SJSA1 (cell line): Measurements from ENCODE around the gene DPY19L3. TPM values are rescaled to one million over a fixed set of nuclear protein-coding genes. Genes with fewer than 3 reads are reported as not detected.
A peak's percentile ranks its signal among the peaks of the same experiment; 100 is the strongest.

Experiments used
- DNase-seq, 2 experiments: peaks; one replicate each; pipeline ENCODE4 v3.0.0-alpha.2; 2015 to 2020; ENCODE audit warnings: low spot score in 2 of 2, low read depth in 1 of 2
- H3K27ac ChIP-seq: fragments of 250-450 bp; sonication (Bioruptor Pico); 2 replicates; pipeline ENCODE4 v1.5.1; 2020; ENCODE audit warnings: mild to moderate bottlenecking, moderate library complexity
- H3K27me3 ChIP-seq: fragments of 250-450 bp; sonication (Bioruptor Pico); replicated peaks from 2 replicates; pipeline ENCODE4 v1.5.1; 2020; ENCODE audit warnings: mild to moderate bottlenecking, moderate library complexity
- H3K36me3 ChIP-seq: fragments of 250-450 bp; sonication (Bioruptor Pico); 2 replicates; pipeline ENCODE4 v1.5.1; 2020; ENCODE audit warnings: mild to moderate bottlenecking
- H3K4me1 ChIP-seq: fragments of 250-450 bp; sonication (Bioruptor Pico); replicated peaks from 2 replicates; pipeline ENCODE4 v1.6.1; 2021; ENCODE audit warnings: mild to moderate bottlenecking
- H3K4me3 ChIP-seq: fragments of 250-450 bp; sonication (Bioruptor Pico); 2 replicates; pipeline ENCODE4 v1.5.1; 2020; ENCODE audit warnings: mild to moderate bottlenecking
- H3K9me3 ChIP-seq: fragments of 250-450 bp; sonication (Bioruptor Pico); replicated peaks from 2 replicates; pipeline ENCODE4 v1.5.1; 2020; ENCODE audit warnings: mild to moderate bottlenecking
- total RNA-seq: library from RNA; depleted of rRNA; stranded (reverse); fragments of >200 nt; shearing (Covaris generic); gene quantifications from 2 replicates; pipeline ENCODE4 v1.2.3, GENCODE V29; 2014; rRNA removed

DPY19L3 gene, protein sequence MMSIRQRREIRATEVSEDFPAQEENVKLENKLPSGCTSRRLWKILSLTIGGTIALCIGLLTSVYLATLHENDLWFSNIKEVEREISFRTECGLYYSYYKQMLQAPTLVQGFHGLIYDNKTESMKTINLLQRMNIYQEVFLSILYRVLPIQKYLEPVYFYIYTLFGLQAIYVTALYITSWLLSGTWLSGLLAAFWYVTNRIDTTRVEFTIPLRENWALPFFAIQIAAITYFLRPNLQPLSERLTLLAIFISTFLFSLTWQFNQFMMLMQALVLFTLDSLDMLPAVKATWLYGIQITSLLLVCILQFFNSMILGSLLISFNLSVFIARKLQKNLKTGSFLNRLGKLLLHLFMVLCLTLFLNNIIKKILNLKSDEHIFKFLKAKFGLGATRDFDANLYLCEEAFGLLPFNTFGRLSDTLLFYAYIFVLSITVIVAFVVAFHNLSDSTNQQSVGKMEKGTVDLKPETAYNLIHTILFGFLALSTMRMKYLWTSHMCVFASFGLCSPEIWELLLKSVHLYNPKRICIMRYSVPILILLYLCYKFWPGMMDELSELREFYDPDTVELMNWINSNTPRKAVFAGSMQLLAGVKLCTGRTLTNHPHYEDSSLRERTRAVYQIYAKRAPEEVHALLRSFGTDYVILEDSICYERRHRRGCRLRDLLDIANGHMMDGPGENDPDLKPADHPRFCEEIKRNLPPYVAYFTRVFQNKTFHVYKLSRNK
- total RNA-seq = 15.3 and 34.0 TPM in 2 replicates

DNA sequence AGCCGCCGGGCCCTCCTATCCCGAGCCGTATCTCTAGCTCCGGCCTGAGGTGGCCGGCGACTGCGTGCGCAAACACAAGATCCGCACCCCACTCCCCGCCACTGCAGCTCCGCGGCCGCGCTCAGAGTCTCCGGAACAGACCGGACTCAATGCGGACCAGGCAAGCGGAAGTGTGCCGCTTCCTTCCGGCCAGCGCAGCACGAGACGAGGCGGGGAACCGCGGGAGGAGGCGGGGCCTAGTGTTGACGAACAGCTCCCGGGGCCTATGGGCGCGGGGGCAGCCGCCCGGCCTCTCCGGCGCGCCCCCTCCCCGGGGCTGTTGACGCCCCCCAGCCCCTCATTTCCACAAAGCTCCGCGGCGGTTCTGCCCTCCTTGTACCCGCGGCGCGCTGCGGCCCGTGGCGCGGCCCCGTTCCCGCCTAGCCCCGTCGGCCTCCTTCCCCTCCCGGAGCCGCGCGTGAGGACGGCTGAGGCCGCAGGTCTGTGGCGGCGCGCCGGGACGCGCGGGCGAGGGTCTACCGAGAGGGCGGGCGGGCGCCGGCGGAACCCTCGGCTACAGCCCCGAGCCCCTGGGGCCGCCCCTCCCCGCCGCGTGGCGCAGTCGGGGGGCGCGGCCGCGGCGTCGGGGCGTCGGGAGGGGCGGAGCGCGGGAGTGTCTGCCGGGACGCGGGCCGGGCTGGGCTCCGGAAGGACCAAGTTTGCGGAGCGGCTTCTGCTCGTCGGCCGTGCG lies at the start of gene DPY19L3:
Gene DPY19L3 (plus strand): TSS at position 340 of the 730 bp plus-strand sequence. CDS start 2,484 bp downstream, outside the sequence.
- H3K4me3 ChIP-seq = peak within 1 kb of the TSS; percentile 98
- no peaks in the 10 kb centered on the region for H3K9me3 ChIP-seq
- peak within 1 kb of the TSS; percentile 93 for H3K27ac ChIP-seq
- H3K36me3 ChIP-seq = peaks cover 35% of the 10 kb centered on the region
- peak; percentile 95 for DNase-seq
- H3K4me1 ChIP-seq = peaks cover 10% of the 10 kb centered on the region
- no peaks in the 10 kb centered on the region for H3K27me3 ChIP-seq

DNA sequence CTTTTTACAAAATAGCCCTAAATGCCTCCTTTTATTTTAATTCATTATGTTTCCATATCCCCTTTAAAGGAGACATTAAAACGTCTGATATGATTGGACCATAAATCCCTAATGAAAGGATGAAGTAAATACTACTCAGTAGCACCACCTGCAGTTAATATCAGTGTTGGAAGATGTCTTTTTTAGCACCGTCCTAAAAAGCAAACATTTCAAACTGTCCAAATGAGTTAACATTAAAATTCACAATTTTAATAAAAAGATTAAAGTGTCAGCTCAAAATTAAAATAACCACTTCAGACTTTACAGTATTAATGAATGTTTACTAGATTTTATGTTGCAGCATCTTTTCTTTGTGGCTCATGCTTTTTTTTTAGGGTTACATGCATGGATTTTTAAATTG lies 47.9 kb upstream of the DPY19L3 start:
- Histone ChIP-seq H3K36me3 (peaks cover 91% of the 10 kb centered on the region), H3K27me3 (no peaks in the 10 kb centered on the region), H3K4me3 (no peak overlapping the region), H3K4me1 (peaks cover under 1% of the 10 kb centered on the region; the same call in 1 of the 2 replicates), H3K9me3 (no peaks in the 10 kb centered on the region), H3K27ac (no peak overlapping the region)
- no peak for DNase-seq

DNA sequence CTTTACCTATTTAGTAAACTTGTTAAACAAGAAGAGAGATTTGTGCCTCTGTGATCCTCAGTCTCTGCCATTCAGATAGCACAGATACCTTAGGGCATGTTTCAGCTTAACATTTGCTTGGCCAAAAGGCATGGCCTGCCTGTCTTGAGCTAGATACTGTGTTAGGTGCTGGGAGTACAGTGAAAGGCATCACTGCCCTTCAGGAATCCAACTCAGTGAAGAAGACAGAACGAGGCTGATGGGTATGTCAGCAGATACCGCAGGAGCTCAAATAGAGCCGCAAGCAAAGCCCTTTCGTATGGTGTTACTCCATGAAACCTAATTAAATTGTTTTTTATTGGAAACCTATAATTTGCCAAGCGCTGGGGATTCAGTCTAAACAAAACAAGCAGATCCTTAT lies 47.2 kb upstream of the DPY19L3 start:
- Histone ChIP-seq H3K4me3 (no peak overlapping the region), H3K9me3 (no peaks in the 10 kb centered on the region), H3K27ac (no peak overlapping the region), H3K36me3 (peaks cover 91% of the 10 kb centered on the region), H3K27me3 (no peaks in the 10 kb centered on the region), H3K4me1 (no peaks in the 10 kb centered on the region)
- no peak for DNase-seq

DNA sequence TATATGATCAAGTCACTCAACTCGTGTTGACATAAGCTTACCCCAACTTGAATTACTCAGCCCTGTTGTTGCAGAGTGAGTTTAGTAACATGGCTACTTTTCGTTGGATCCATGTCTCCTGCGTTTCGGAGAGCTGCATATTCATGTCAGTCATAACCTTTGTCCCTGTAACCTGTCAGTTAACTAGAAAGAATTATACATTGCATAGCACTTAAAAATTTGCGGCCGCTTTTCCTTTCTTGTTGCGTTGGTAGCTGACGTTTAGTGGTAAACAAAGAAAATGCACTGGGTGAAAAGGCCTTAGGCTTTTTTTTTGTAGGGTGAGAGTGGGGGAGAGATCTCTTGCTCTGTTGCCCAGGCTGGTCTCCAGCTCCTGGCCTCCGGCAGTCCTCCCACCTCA lies 46.0 kb upstream of the DPY19L3 start:
- no peak for DNase-seq
- Histone ChIP-seq H3K4me3 (no peak overlapping the region), H3K4me1 (no peaks in the 10 kb centered on the region), H3K9me3 (no peaks in the 10 kb centered on the region), H3K36me3 (peaks cover 91% of the 10 kb centered on the region), H3K27ac (no peak overlapping the region), H3K27me3 (no peaks in the 10 kb centered on the region)

DNA sequence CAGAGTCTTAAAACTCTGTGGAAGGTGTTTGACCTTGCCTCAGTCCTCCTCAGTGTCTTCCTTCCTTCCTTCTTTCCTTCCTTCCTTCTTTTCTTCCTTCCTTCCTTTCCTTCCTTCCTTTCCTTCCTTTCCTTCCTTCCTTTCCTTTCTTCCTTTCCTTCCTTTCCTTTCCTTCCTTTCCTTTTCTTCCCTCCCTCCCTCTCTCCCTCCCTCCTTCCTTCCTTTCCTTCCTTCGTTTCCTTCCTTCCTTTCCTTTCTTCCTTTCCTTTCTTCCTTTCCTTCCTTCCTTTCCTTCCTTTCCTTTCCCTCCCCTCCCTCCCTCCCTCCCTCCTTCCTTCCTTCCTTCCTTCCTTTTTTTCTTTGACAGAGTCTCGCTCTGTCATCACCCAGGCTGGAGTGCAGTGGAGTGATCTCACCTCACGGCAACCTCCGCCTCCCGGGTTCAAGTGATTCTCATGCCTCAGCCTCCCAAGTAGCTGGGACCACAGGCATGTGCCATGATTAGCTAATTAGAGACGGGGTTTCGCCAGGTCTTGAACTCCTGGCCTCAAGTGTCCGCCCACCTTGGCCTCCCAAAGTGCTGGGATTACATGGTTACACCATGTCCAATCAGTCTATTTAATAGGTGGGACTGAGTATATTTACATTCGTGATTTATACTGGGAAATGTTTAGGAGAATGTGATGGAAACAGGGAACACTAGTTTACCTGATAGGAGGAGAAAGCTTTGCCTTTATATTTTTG lies 43.8 kb upstream of the DPY19L3 start:
- DNase-seq = no peak
- Histone ChIP-seq H3K4me3 (no peak overlapping the region), H3K36me3 (peaks cover 88% of the 10 kb centered on the region), H3K9me3 (no peaks in the 10 kb centered on the region), H3K27me3 (no peaks in the 10 kb centered on the region), H3K27ac (no peak overlapping the region), H3K4me1 (no peaks in the 10 kb centered on the region)

DNA sequence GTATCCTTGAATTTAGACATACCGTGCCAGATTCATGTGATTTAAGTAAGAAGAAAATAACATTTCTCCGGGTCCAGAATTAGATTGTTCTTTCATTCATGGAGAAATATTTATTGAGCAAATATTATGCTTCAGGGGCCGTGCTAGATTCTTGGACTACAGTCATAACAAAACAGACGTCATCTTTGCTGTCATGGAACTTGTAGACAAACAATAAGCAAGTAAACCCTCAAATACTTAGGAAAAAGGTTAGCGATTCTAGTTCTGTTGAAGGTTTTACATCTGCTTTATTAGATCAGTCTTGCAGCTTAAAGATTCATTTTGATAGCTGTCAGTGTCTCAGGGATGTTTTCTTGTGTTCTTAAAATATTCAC lies 43.3 kb upstream of the DPY19L3 start:
- Histone ChIP-seq H3K9me3 (no peaks in the 10 kb centered on the region), H3K36me3 (peaks cover 88% of the 10 kb centered on the region), H3K4me1 (no peaks in the 10 kb centered on the region), H3K27me3 (no peaks in the 10 kb centered on the region), H3K4me3 (no peak overlapping the region), H3K27ac (no peak overlapping the region)
- no peak for DNase-seq

DNA sequence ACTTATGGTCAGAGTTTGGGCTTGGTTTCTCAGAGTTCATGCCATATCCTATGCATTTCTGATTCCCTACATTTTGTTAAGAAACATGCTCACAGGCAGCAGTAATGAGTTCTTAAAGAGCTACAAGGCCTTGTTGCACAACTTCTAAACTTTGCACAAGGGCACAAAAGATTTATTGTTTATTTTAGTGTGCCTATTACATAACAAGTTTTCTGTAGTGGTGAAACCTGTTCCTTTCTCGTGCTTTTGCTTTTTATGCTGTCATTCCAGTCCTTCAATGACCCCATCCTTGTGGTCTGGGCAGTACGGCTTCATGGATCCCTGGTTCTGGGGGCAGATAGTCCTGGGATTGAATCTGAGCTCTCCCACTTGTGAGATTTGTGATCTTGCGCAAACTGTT lies 42.4 kb upstream of the DPY19L3 start:
- Histone ChIP-seq H3K4me1 (no peaks in the 10 kb centered on the region), H3K9me3 (no peaks in the 10 kb centered on the region), H3K36me3 (peaks cover 86% of the 10 kb centered on the region), H3K27ac (no peak overlapping the region), H3K4me3 (no peak overlapping the region), H3K27me3 (no peaks in the 10 kb centered on the region)
- DNase-seq = no peak

DNA sequence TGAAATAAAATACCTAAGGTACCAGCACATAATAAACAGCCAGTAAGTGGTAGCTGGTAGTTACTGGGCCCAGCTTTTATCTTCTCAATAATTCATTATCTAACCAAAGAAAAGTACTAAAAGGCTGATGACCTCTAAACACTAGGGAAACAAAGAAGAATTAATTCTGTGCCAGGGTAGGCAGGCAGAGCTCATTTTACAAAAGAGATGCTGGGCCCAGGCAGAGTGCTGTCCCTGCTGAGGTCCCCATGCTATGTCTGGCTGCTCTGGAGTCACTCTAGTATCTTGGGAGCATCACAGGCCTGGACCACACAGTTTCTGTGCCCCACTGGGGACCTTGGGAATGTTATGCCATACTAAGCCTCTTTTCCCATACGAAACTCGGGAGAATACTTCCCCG lies 41.9 kb upstream of the DPY19L3 start:
- H3K27ac ChIP-seq = no peak overlapping the region
- no peak overlapping the region for H3K4me3 ChIP-seq
- no peaks in the 10 kb centered on the region for H3K4me1 ChIP-seq
- no peaks in the 10 kb centered on the region for H3K27me3 ChIP-seq
- H3K9me3 ChIP-seq = no peaks in the 10 kb centered on the region
- no peak for DNase-seq
- peaks cover 86% of the 10 kb centered on the region for H3K36me3 ChIP-seq

DNA sequence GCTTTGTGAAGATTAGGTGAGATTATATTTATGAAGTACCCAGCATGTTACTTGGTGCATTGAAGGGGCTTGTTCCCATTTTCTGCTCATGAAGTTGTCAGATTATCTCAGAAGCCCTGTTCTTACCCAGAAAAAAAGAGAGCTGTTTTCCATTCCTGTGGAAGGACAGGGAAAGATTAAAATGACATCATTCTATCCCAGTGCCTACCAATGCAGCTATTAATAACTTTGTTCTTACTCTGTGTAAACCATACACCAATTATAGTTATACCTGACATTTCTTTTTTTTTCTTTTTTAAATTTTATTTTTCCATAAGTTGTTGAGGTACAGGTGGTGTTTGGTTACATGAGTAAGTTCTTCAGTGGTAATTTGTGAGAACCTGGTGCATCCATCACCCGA lies 41.5 kb upstream of the DPY19L3 start:
- Histone ChIP-seq H3K4me3 (no peak overlapping the region), H3K36me3 (peaks cover 82% of the 10 kb centered on the region), H3K4me1 (no peaks in the 10 kb centered on the region), H3K27me3 (no peaks in the 10 kb centered on the region), H3K9me3 (no peaks in the 10 kb centered on the region), H3K27ac (no peak overlapping the region)
- no peak for DNase-seq

DNA sequence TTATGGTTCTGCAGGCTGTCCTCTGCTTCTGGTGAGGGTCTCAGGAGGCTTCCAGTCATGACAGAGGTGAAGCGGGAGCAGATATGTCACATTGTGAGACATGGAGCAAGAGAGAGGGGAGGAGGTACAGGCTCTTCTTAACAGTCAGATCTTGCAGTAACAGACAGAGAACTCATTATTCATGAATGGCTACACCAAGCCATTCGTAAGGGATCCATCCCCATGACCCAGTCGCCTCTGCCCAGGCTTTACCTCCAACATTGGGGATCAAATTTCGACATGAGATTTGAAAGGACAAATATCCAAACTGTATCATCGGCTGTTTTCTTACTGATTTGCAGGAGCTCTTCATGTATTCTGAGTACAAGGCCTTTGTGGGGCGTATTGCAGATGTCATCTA lies 38.5 kb upstream of the DPY19L3 start:
- H3K36me3 ChIP-seq = peaks cover 77% of the 10 kb centered on the region
- peaks cover under 1% of the 10 kb centered on the region for H3K4me1 ChIP-seq
- no peak overlapping the region for H3K27ac ChIP-seq
- H3K27me3 ChIP-seq = no peaks in the 10 kb centered on the region
- no peak overlapping the region for H3K4me3 ChIP-seq
- no peaks in the 10 kb centered on the region for H3K9me3 ChIP-seq
- no peak for DNase-seq

DNA sequence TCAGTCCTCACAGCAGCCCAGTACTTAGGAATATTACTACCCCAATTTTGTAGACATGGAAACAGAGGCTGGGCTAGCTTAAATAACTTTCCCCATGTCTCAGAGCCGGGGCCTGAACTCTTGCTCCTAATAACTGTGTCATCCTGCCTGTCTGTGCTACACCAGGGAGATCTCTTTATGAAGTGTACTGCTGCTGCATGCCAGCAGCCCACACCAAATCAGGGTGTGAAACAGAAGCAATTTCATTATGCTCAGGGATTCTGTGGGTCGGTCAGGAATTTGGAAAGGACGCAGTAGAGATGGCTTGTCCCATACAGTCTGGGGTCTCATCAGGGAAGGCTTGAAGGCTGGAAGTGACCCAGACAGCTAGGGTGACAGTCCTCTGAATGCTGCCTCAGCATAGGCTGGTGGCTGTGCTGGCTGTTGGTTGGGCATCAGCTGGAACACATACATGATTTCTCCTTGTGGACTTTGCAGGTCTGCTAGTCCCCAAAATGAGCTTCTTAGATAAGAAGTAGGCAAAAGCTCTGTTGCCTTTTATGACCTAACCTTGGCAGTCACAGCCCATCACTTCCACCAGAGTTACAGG lies 37.5 kb upstream of the DPY19L3 start:
- Histone ChIP-seq H3K27me3 (no peaks in the 10 kb centered on the region), H3K27ac (no peak overlapping the region), H3K36me3 (peaks cover 75% of the 10 kb centered on the region), H3K4me3 (no peak overlapping the region), H3K4me1 (peaks cover 10% of the 10 kb centered on the region), H3K9me3 (no peaks in the 10 kb centered on the region)
- DNase-seq = no peak

DNA sequence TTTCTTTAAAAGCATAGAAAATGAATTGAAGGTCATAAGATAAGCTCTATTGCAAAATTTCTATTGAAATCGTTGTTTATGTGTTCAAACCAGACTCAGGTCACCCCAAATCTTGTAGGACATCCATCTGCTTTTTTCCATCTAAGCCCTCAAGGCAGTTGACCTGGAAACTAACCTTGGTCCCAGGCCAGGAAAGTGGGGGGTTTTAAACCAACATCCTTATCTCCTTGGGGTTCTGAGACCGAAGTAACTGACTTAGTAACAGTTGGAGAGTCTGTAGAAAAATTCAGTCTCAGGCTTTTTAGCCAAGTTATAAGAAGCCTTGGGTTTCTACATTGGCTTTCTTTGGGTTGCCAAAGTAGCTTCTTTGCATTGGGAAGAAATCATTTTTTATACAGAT lies 36.8 kb upstream of the DPY19L3 start:
- H3K27me3 ChIP-seq = no peaks in the 10 kb centered on the region
- peaks cover 67% of the 10 kb centered on the region for H3K36me3 ChIP-seq
- no peaks in the 10 kb centered on the region for H3K9me3 ChIP-seq
- no peak for DNase-seq
- no peak overlapping the region for H3K27ac ChIP-seq
- H3K4me1 ChIP-seq = peaks cover 17% of the 10 kb centered on the region
- no peak overlapping the region for H3K4me3 ChIP-seq
